Vagina (tissue), 2 donors: ENCODE data around the gene TMEM139. TPM values are rescaled to one million over a fixed set of nuclear protein-coding genes. Genes with fewer than 3 reads are reported as not detected.

ENCODE experiments used
- DNase-seq, 2 donors: peaks; one replicate each; pipeline ENCODE4 v3.0.0-alpha.2; 2017; ENCODE audit errors: extremely low spot score in 2 of 2
- H3K27ac ChIP-seq: fragments of 200-600 bp; sonication (generic); one replicate; pipeline ENCODE4 v1.5.1; 2019
- H3K27me3 ChIP-seq: fragments of 200-600 bp; sonication (generic); one replicate; pipeline ENCODE4 v1.5.1; 2019
- H3K36me3 ChIP-seq, 2 donors: fragments of 200-600 bp; sonication (generic); one replicate each; pipeline ENCODE4 v1.5.1; 2017 to 2019
- H3K4me1 ChIP-seq: fragments of 200-600 bp; sonication (generic); one replicate; pipeline ENCODE4 v1.5.1; 2019
- H3K4me3 ChIP-seq, 2 donors: fragments of 200-600 bp; sonication (generic); 1 replicate in 1 of 2; 2 replicates in 1 of 2; pipeline ENCODE4 v1.5.1; 2016 to 2019
- H3K9me3 ChIP-seq: fragments of 200-600 bp; sonication (generic); one replicate; pipeline ENCODE4 v1.5.1; 2019
- POLR2A ChIP-seq, 2 donors: fragments of 450-650 bp; IDR thresholded peaks; one replicate each; pipeline ENCODE4 v1.6.1; 2017; ENCODE audit warnings: antibody characterized with exemption in 2 of 2, mild to moderate bottlenecking in 2 of 2, moderate library complexity in 2 of 2
- POLR2AphosphoS5 ChIP-seq, 2 donors: sonication (generic); formaldehyde crosslinking; IDR thresholded peaks; one replicate each; pipeline ENCODE4 v1.9.0; 2017; ENCODE audit warnings: antibody characterized with exemption in 2 of 2, mild to moderate bottlenecking in 2 of 2, low read depth in 1 of 2; ENCODE audit not compliant: insufficient read depth in 1 of 2
- intact Hi-C: fragments of 100-400 bp; cut with DNase I; formaldehyde crosslinking; loops from one replicate; pipeline ENCODE4 v1.15.1; 2023
- total RNA-seq: library from RNA; depleted of rRNA; stranded (reverse); fragments of >200 nt; gene quantifications from one replicate; pipeline ENCODE4 v1.2.3, GENCODE V29; 2016
- TF ChIP-seq, protein P1 (sequence below), 3 experiments: fragments of 450-650 bp in 2 of 3; fragments of 200-600 bp in 1 of 3; sonication (generic) in 1 of 3; IDR thresholded peaks; one replicate each; pipeline ENCODE4 v1.5.1; 2017 to 2019; ENCODE audit warnings: antibody characterized with exemption in 3 of 3, mild to moderate bottlenecking in 2 of 3, moderate library complexity in 2 of 3

TMEM139 gene
- total RNA-seq, 1 donor from 2014 or later: not detected

DNA sequence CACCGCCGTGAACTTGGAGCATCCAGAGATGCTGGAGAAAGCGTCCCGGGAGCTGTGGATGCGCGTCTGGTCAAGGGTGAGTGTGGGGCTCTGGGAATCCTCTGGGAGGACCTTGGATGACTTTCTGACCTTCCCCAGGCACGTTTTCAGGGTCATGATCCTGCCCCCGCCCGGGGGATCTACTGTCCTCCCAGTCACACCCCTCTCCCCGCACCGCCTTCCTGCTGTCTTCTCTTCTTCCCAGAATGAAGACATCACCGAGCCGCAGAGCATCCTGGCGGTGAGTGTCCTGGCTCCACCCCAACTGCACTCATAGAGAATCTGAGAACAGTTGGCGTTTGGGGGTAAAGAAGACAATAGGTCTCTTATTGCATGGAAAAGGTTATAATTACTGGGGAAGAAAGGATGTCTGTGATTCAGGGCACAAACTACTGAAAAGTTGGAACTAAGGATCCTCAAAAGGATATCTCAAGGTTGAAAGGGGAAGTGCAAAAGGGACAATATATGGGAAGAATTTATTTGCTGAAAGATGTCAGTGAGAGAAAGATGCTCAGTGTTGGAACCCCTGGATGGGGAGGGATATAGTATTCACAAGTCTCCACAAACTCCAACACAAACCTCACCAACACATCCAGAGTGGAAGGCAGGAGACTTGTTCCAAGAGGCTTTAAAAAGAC, 19.6 kb upstream of the TMEM139 start:
- Histone ChIP-seq H3K4me3 (peak overlapping the region in 1 of 2 donors; percentile 78), H3K4me1 (peaks cover 22% of the 10 kb centered on the region), H3K27me3 (no peaks in the 10 kb centered on the region), H3K27ac (no peak overlapping the region), H3K9me3 (no peaks in the 10 kb centered on the region), H3K36me3 (peaks cover 0 to 32% of the 10 kb centered on the region in 2 donors)
- intact Hi-C loops: no loop called here
- TF ChIP-seq, protein P1, sequence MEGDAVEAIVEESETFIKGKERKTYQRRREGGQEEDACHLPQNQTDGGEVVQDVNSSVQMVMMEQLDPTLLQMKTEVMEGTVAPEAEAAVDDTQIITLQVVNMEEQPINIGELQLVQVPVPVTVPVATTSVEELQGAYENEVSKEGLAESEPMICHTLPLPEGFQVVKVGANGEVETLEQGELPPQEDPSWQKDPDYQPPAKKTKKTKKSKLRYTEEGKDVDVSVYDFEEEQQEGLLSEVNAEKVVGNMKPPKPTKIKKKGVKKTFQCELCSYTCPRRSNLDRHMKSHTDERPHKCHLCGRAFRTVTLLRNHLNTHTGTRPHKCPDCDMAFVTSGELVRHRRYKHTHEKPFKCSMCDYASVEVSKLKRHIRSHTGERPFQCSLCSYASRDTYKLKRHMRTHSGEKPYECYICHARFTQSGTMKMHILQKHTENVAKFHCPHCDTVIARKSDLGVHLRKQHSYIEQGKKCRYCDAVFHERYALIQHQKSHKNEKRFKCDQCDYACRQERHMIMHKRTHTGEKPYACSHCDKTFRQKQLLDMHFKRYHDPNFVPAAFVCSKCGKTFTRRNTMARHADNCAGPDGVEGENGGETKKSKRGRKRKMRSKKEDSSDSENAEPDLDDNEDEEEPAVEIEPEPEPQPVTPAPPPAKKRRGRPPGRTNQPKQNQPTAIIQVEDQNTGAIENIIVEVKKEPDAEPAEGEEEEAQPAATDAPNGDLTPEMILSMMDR (IDR thresholded peaks at IDR 0.05): no peak
- TF ChIP-seq POLR2A (IDR thresholded peaks at IDR 0.05) (no peak), POLR2AphosphoS5 (IDR thresholded peaks at IDR 0.05; ENCODE audit: insufficient read depth in 1 of 2, low read depth in 1 of 2) (no peak)
- no peak for DNase-seq

DNA sequence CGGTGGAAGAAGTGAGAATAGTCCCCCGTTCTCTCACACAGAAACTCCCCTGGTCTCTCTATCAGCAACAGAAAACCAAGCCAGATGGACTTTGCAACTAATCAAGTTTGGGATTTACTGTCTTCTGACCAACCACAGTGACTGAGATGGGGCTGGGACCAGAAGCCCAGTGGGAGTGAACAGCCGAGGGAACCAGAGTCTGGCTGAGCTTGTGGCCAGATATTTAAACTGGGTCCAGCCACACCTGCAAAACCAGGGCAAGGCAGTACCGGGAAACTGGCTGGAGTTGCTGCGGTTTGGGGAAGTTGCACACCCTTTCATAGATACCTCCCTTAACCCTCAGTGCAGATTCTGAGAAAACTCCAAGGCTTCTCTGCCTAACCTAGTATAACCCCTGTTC, 15.5 kb upstream of the TMEM139 start:
- H3K4me1 ChIP-seq: peaks cover 12% of the 10 kb centered on the region
- intact Hi-C loops: no loop called here
- H3K4me3 ChIP-seq: no peak overlapping the region
- DNase-seq: no peak
- H3K27me3 ChIP-seq: no peaks in the 10 kb centered on the region
- no peaks in the 10 kb centered on the region for H3K9me3 ChIP-seq
- no peak overlapping the region for H3K27ac ChIP-seq
- peaks cover 0 to 32% of the 10 kb centered on the region in 2 donors for H3K36me3 ChIP-seq
- TF ChIP-seq, protein P1 (IDR thresholded peaks at IDR 0.05): no peak
- TF ChIP-seq POLR2AphosphoS5 (IDR thresholded peaks at IDR 0.05; ENCODE audit: insufficient read depth in 1 of 2, low read depth in 1 of 2) (no peak), POLR2A (IDR thresholded peaks at IDR 0.05) (no peak)

DNA sequence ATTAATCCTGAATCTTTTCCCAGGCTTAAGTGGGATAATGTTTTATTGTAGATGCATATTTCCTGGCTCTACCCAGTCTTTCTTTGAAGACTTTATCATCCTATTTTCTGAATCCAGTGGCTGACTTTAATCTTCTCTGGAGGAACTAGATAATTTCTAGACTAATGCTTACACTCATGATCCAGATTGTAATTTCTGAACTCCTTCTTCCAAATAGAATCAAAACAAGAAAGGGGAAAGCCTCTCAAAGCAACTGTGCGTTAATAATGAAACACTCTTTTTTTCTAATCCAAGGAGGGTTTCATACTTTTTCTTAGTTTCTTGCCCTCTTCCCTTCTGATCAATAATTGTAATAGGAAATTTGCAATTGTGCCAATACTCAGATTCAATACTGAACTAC, 13.5 kb upstream of the TMEM139 start:
- intact Hi-C loops: no loop called here
- no peaks in the 10 kb centered on the region for H3K4me1 ChIP-seq
- no peak overlapping the region for H3K4me3 ChIP-seq
- DNase-seq: no peak
- no peak overlapping the region for H3K27ac ChIP-seq
- no peaks in the 10 kb centered on the region for H3K9me3 ChIP-seq
- H3K36me3 ChIP-seq: peaks cover 0 to 30% of the 10 kb centered on the region in 2 donors
- H3K27me3 ChIP-seq: no peaks in the 10 kb centered on the region
- TF ChIP-seq, protein P1 (IDR thresholded peaks at IDR 0.05): no peak
- TF ChIP-seq POLR2A (IDR thresholded peaks at IDR 0.05) (no peak), POLR2AphosphoS5 (IDR thresholded peaks at IDR 0.05; ENCODE audit: insufficient read depth in 1 of 2, low read depth in 1 of 2) (no peak)

DNA sequence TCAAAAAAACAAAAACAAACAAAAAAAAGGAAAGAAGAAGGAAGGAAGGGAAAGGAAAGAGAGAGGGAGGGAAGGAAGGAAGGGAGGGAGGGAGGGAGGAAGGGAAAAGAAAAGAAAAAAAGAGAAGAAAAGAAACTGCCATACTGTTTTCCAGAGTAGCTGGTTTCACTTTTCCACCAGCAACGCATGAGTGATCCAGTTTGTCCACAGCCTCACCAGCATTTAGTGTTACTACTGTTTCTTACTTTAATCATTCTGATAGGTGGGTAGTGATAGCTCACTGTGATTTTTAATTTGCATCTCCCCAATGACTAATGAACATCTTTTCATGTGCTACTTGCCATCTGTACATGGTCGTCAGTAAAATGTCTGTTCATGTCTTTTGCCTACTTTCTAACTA, 11.9 kb upstream of the TMEM139 start:
- no peak for DNase-seq
- Histone ChIP-seq H3K36me3 (peaks cover 0 to 18% of the 10 kb centered on the region in 2 donors), H3K27me3 (no peaks in the 10 kb centered on the region), H3K9me3 (no peaks in the 10 kb centered on the region), H3K4me3 (no peak overlapping the region), H3K4me1 (no peaks in the 10 kb centered on the region), H3K27ac (no peak overlapping the region)
- intact Hi-C loops: no loop called here
- TF ChIP-seq POLR2AphosphoS5 (IDR thresholded peaks at IDR 0.05; ENCODE audit: insufficient read depth in 1 of 2, low read depth in 1 of 2) (no peak), POLR2A (IDR thresholded peaks at IDR 0.05) (no peak)
- TF ChIP-seq, protein P1 (IDR thresholded peaks at IDR 0.05): no peak
